Activated naive CD4-positive, alpha-beta T cell treated with anti-CD3 and anti-CD28 coated beads, Interleukin-2, amount 50 U/mL, for 24 hours (primary cell): ENCODE data around the gene COA1.

ENCODE experiments used
- H3K27ac Mint-ChIP-seq: one replicate; pipeline ENCODE4 v1.8.0; 2021; ENCODE audit warnings: mild to moderate bottlenecking, mixed read lengths
- H3K27me3 Mint-ChIP-seq: one replicate; pipeline ENCODE4 v1.8.0; 2021; ENCODE audit warnings: mixed read lengths
- H3K36me3 Mint-ChIP-seq: one replicate; pipeline ENCODE4 v1.8.0; 2021; ENCODE audit warnings: mixed read lengths
- H3K4me1 Mint-ChIP-seq: one replicate; pipeline ENCODE4 v1.8.0; 2021; ENCODE audit warnings: mixed read lengths
- H3K4me3 Mint-ChIP-seq: one replicate; pipeline ENCODE4 v1.8.0; 2021; ENCODE audit warnings: mild to moderate bottlenecking, mixed read lengths
- H3K9me3 Mint-ChIP-seq: one replicate; pipeline ENCODE4 v1.8.0; 2021; ENCODE audit warnings: mixed read lengths

Gene COA1

GRCh38 chr7:43763183-43763582 is 33.9 kb upstream of the COA1 start:
- no peak overlapping the region for H3K4me3 Mint-ChIP-seq
- no peaks in the 10 kb centered on the region for H3K9me3 Mint-ChIP-seq
- H3K27ac Mint-ChIP-seq, result no peak overlapping the region
- H3K4me1 Mint-ChIP-seq, result peaks cover 42% of the 10 kb centered on the region
- no peaks in the 10 kb centered on the region for H3K27me3 Mint-ChIP-seq
- H3K36me3 Mint-ChIP-seq, result no peaks in the 10 kb centered on the region

GRCh38 chr7:43761938-43762692 is 32.8 kb upstream of the COA1 start:
- Mint-ChIP-seq H3K27me3 (no peaks in the 10 kb centered on the region), H3K36me3 (no peaks in the 10 kb centered on the region), H3K4me3 (no peak overlapping the region), H3K4me1 (peaks cover 52% of the 10 kb centered on the region), H3K9me3 (no peaks in the 10 kb centered on the region), H3K27ac (no peak overlapping the region)

- no peak overlapping the region for H3K27ac Mint-ChIP-seq
- H3K9me3 Mint-ChIP-seq, result no peaks in the 10 kb centered on the region
- no peak overlapping the region for H3K4me3 Mint-ChIP-seq
- H3K4me1 Mint-ChIP-seq, result peaks cover 56% of the 10 kb centered on the region
- no peaks in the 10 kb centered on the region for H3K36me3 Mint-ChIP-seq
- no peaks in the 10 kb centered on the region for H3K27me3 Mint-ChIP-seq
These were observed 32.1 kb upstream of the COA1 start for GRCh38 chr7:43761382-43761781.

- Mint-ChIP-seq H3K4me3 (no peak overlapping the region), H3K27ac (no peak overlapping the region), H3K9me3 (no peaks in the 10 kb centered on the region), H3K4me1 (peaks cover 56% of the 10 kb centered on the region), H3K36me3 (no peaks in the 10 kb centered on the region), H3K27me3 (no peaks in the 10 kb centered on the region)
These were observed 31.5 kb upstream of the COA1 start for GRCh38 chr7:43760861-43761260.

GRCh38 chr7:43758822-43759683 is 29.7 kb upstream of the COA1 start:
- Mint-ChIP-seq H3K36me3 (no peaks in the 10 kb centered on the region), H3K4me1 (peaks cover 46% of the 10 kb centered on the region), H3K9me3 (no peaks in the 10 kb centered on the region), H3K4me3 (peak overlapping the region; percentile 87), H3K27me3 (no peaks in the 10 kb centered on the region), H3K27ac (peak overlapping the region; percentile 68)

- Mint-ChIP-seq H3K4me3 (peak within 1 kb of the TSS; percentile 87), H3K9me3 (no peaks in the 10 kb centered on the region), H3K27me3 (no peaks in the 10 kb centered on the region), H3K27ac (peak within 1 kb of the TSS; percentile 71), H3K4me1 (peaks cover 39% of the 10 kb centered on the region), H3K36me3 (no peaks in the 10 kb centered on the region)
These were observed 28.9 kb upstream of the COA1 start, which contains the start of gene BLVRA for GRCh38 chr7:43758029-43758821. Gene BLVRA (plus strand): TSS chr7:43758680. CDS start chr7:43771159, 12,479 bp downstream.

GRCh38 chr7:43757073-43757720 is 27.9 kb upstream of the COA1 start:
- Mint-ChIP-seq H3K27me3 (no peaks in the 10 kb centered on the region), H3K27ac (peak overlapping the region; percentile 31), H3K9me3 (no peaks in the 10 kb centered on the region), H3K4me1 (peaks cover 33% of the 10 kb centered on the region), H3K4me3 (peak overlapping the region; percentile 70), H3K36me3 (no peaks in the 10 kb centered on the region)

GRCh38 chr7:43756368-43757072 is 27.2 kb upstream of the COA1 start:
- H3K4me1 Mint-ChIP-seq, result peaks cover 29% of the 10 kb centered on the region
- H3K27me3 Mint-ChIP-seq, result no peaks in the 10 kb centered on the region
- H3K9me3 Mint-ChIP-seq, result no peaks in the 10 kb centered on the region
- no peak overlapping the region for H3K27ac Mint-ChIP-seq
- no peaks in the 10 kb centered on the region for H3K36me3 Mint-ChIP-seq
- H3K4me3 Mint-ChIP-seq, result peak overlapping the region; percentile 70

GRCh38 chr7:43754596-43754995 is 25.3 kb upstream of the COA1 start:
- H3K9me3 Mint-ChIP-seq, result no peaks in the 10 kb centered on the region
- peaks cover 18% of the 10 kb centered on the region for H3K4me1 Mint-ChIP-seq
- no peak overlapping the region for H3K4me3 Mint-ChIP-seq
- no peak overlapping the region for H3K27ac Mint-ChIP-seq
- H3K27me3 Mint-ChIP-seq, result no peaks in the 10 kb centered on the region
- no peaks in the 10 kb centered on the region for H3K36me3 Mint-ChIP-seq

- Mint-ChIP-seq H3K4me1 (peaks cover 14% of the 10 kb centered on the region), H3K27me3 (no peaks in the 10 kb centered on the region), H3K4me3 (no peak overlapping the region), H3K36me3 (no peaks in the 10 kb centered on the region), H3K27ac (no peak overlapping the region), H3K9me3 (no peaks in the 10 kb centered on the region)
These were observed 24.5 kb upstream of the COA1 start for GRCh38 chr7:43753843-43754242.

- Mint-ChIP-seq H3K9me3 (no peaks in the 10 kb centered on the region), H3K36me3 (no peaks in the 10 kb centered on the region), H3K27me3 (no peaks in the 10 kb centered on the region), H3K4me1 (peaks cover 14% of the 10 kb centered on the region), H3K27ac (no peak overlapping the region), H3K4me3 (no peak overlapping the region)
These were observed 24.0 kb upstream of the COA1 start for GRCh38 chr7:43753271-43753810.

- Mint-ChIP-seq H3K4me1 (peaks cover 8% of the 10 kb centered on the region), H3K27me3 (no peaks in the 10 kb centered on the region), H3K27ac (no peak overlapping the region), H3K36me3 (no peaks in the 10 kb centered on the region), H3K9me3 (no peaks in the 10 kb centered on the region), H3K4me3 (no peak overlapping the region)
These were observed 23.1 kb upstream of the COA1 start for GRCh38 chr7:43752411-43752810.

GRCh38 chr7:43750016-43750887 is 20.9 kb upstream of the COA1 start:
- no peak overlapping the region for H3K4me3 Mint-ChIP-seq
- H3K27ac Mint-ChIP-seq, result no peak overlapping the region
- peaks cover 1% of the 10 kb centered on the region for H3K27me3 Mint-ChIP-seq
- no peaks in the 10 kb centered on the region for H3K9me3 Mint-ChIP-seq
- H3K4me1 Mint-ChIP-seq, result no peaks in the 10 kb centered on the region
- H3K36me3 Mint-ChIP-seq, result no peaks in the 10 kb centered on the region
